HepG2 (cell line): ENCODE measurements around the gene KRT73. TPM values are rescaled to one million over a fixed set of nuclear protein-coding genes. Genes with fewer than 3 reads are reported as not detected.

ENCODE experiments used
- ATAC-seq: fragments of 200-7000 bp; cut with Tn5 transposase; 3 replicates; pipeline ENCODE4 v1.9.1; 2020; ENCODE audit warnings: mild to moderate bottlenecking, moderate library complexity
- BruUV-seq: library from RNA; stranded (reverse); fragments of 400-500 nt; replicated peaks from 2 replicates; lab custom pipeline; 2021; lab: Mats Ljungman, UMichigan
- CTCF ChIA-PET: fragments of 300-600 bp; formaldehyde crosslinking; extraction: SDS; loops from one replicate; lab custom pipeline; 2021; ENCODE audit warnings: low total read pairs, inconsistent platforms, low intra/inter-chr PET ratio; lab: Yijun Ruan, JAX
- POLR2A ChIA-PET: fragments of 350-600 bp; sonication (Branson Sonifier 250); formaldehyde crosslinking; loops from one replicate; lab custom pipeline; 2020; ENCODE audit warnings: antibody characterized with exemption, inconsistent platforms; lab: Yijun Ruan, JAX
- DNase-seq: peaks from one replicate; pipeline ENCODE4 v3.0.0-alpha.2; 2015; ENCODE audit warnings: low spot score
- FAIRE-seq: peaks from 3 replicates; lab custom pipeline; 2011; peaks lifted over from hg19 to GRCh38; lab: Jason Lieb, UNC
- H2AFZ ChIP-seq: one replicate; pipeline ENCODE4 v1.6.1; 2011; ENCODE audit warnings: low read length, inconsistent platforms
- H3K27ac ChIP-seq: fragments of 300-600 bp; 3 replicates; pipeline ENCODE4 v1.8.0; 2011; ENCODE audit warnings: mixed run types, mild to moderate bottlenecking, mixed read lengths, low read length, inconsistent platforms; ENCODE audit not compliant: insufficient read depth; ENCODE audit errors: extremely low read length
- H3K27me3 ChIP-seq, 2 experiments: fragments of 200-600 bp in 1 of 2; 2 replicates in 1 of 2; 3 replicates in 1 of 2; pipeline versions ENCODE4 v1.6.0 to v1.8.0; 2011; ENCODE audit warnings: low read length in 2 of 2, mild to moderate bottlenecking in 2 of 2, moderate library complexity in 2 of 2, inconsistent platforms in 1 of 2; ENCODE audit not compliant: insufficient read depth in 2 of 2, control insufficient read depth in 1 of 2
- H3K36me3 ChIP-seq, 2 experiments: fragments of 200-600 bp in 1 of 2; replicated peaks in 1 of 2; 2 replicates in 1 of 2; 3 replicates in 1 of 2; pipeline versions ENCODE4 v1.5.1 to v1.8.0; 2011; ENCODE audit warnings: low read length in 2 of 2, inconsistent platforms in 1 of 2; ENCODE audit not compliant: insufficient read depth in 2 of 2, control insufficient read depth in 1 of 2
- H3K4me1 ChIP-seq: 2 replicates; pipeline ENCODE4 v1.5.1; 2012; ENCODE audit warnings: low read length, inconsistent platforms; ENCODE audit not compliant: insufficient read depth
- H3K4me2 ChIP-seq: 2 replicates; pipeline ENCODE4 v1.6.0; 2011; ENCODE audit warnings: low read depth, low read length, inconsistent platforms
- H3K4me3 ChIP-seq, 3 experiments: fragments of 200-600 bp in 1 of 3; sonication (generic), shearing (Covaris generic) in 1 of 3; replicated peaks in 1 of 3; 2 replicates each; pipeline ENCODE4 v1.5.1; 2011 to 2016; ENCODE audit warnings: low read length in 3 of 3, inconsistent platforms in 2 of 3, low read depth in 2 of 3, mild to moderate bottlenecking in 2 of 3, control low read depth in 1 of 3, mixed read lengths in 1 of 3; ENCODE audit not compliant: insufficient read depth in 1 of 3
- H3K79me2 ChIP-seq: one replicate; pipeline ENCODE4 v1.6.1; 2011; ENCODE audit warnings: low read length, inconsistent platforms; ENCODE audit not compliant: insufficient read depth
- H3K9ac ChIP-seq: 2 replicates; pipeline ENCODE4 v1.6.0; 2011; ENCODE audit warnings: mild to moderate bottlenecking, low read depth, low read length, inconsistent platforms; ENCODE audit not compliant: insufficient read depth
- H3K9me3 ChIP-seq: 2 replicates; pipeline ENCODE4 v1.5.1; 2012; ENCODE audit warnings: mild to moderate bottlenecking, low read length
- H4K20me1 ChIP-seq: 2 replicates; pipeline ENCODE4 v1.6.0; 2011; ENCODE audit warnings: inconsistent platforms, mild to moderate bottlenecking, low read length, moderate library complexity; ENCODE audit not compliant: insufficient read depth
- ARNTL ChIP-seq: sonication (generic); formaldehyde crosslinking; IDR thresholded peaks from 2 replicates; pipeline ENCODE4 v1.4.0; 2020; ENCODE audit warnings: mild to moderate bottlenecking, missing genetic modification reagents
- NFIC ChIP-seq: IDR thresholded peaks from 2 replicates; pipeline ENCODE4 v1.6.1; 2012; ENCODE audit warnings: mild to moderate bottlenecking, low read length, inconsistent platforms
- NFRKB ChIP-seq: fragments of 450-650 bp; IDR thresholded peaks from 2 replicates; pipeline ENCODE4 v1.6.1; 2017
- POLR2AphosphoS2 ChIP-seq: IDR thresholded peaks from 2 replicates; pipeline ENCODE4 v1.6.1; 2011; ENCODE audit warnings: low read depth, low read length, improper control_type of control experiment
- REPIN1 ChIP-seq: sonication (generic); formaldehyde crosslinking; IDR thresholded peaks from 2 replicates; pipeline ENCODE4 v1.8.0; 2022; ENCODE audit warnings: missing genetic modification reagents, low read depth, mild to moderate bottlenecking, borderline replicate concordance
- SRSF4 ChIP-seq: fragments of 200-400 bp; formaldehyde crosslinking; IDR thresholded peaks from one replicate; pipeline ENCODE4 v1.6.1; 2018; ENCODE audit warnings: mild to moderate bottlenecking, low read depth, low read length, moderate library complexity; ENCODE audit not compliant: poor library complexity, severe bottlenecking
- U2AF1 ChIP-seq: fragments of 200-400 bp; formaldehyde crosslinking; optimal IDR thresholded peaks from 2 replicates; pipeline ENCODE3; 2017; ENCODE audit warnings: mild to moderate bottlenecking, low read depth, low read length
- ZNF776 ChIP-seq: sonication (generic); formaldehyde crosslinking; IDR thresholded peaks from 2 replicates; pipeline ENCODE4 v1.4.0; 2020; ENCODE audit warnings: mild to moderate bottlenecking, missing genetic modification reagents
- WGBS: methylation state at CpG from one replicate; pipeline ENCODE4 v1.1.6; 2017; ENCODE audit warnings: low lambda C conversion rate; 5-methylcytosine and 5-hydroxymethylcytosine counted together
- in situ Hi-C: cut with HindIII; loops from 2 replicates; pipeline ENCODE4 v1.10.0; 2017; ENCODE audit warnings: low pct_unique_long_range_greater_than_20kb; ENCODE audit not compliant: extremely low pct_ligation_motif_present
- intact Hi-C: fragments of 100-400 bp; cut with micrococcal nuclease; formaldehyde crosslinking; loops from one replicate; pipeline ENCODE4 v1.10.0; 2022; ENCODE audit not compliant: unreplicated experiment
- polyA plus RNA-seq, 8 experiments: library from polyadenylated mRNA; depleted of rRNA in 3 of 8; stranded (reverse) in 7 of 8; unstranded in 1 of 8; fragments of >200 nt; fragmentation: Illumina TruSeq in 4 of 8; extraction: Trizol in 4 of 8; gene quantifications; 2 replicates each; pipeline versions ENCODE4 v1.2.1 to v1.2.3, GENCODE V29; 2011 to 2016; ENCODE audit warnings: low read depth in 4 of 8, missing spikeins in 1 of 8, mixed read lengths in 1 of 8; ENCODE audit not compliant: insufficient read depth in 1 of 8
- total RNA-seq, 5 experiments: library from RNA; depleted of rRNA; stranded (reverse); fragments of >200 nt; fragmentation: Illumina TruSeq; extraction: Trizol; gene quantifications; 2 replicates each; pipeline ENCODE4 v1.2.3, GENCODE V29; 2016; ENCODE audit warnings: low read depth in 1 of 5
- TF ChIP-seq, protein P1 (sequence below): sonication (generic); formaldehyde crosslinking; IDR thresholded peaks from 2 replicates; pipeline ENCODE4 v1.4.0; 2020; ENCODE audit warnings: low read depth, mild to moderate bottlenecking, missing genetic modification reagents

Gene KRT73
- total and polyA plus RNA-seq, 2 of the 13 experiments (the other 11 are each of a cell fraction or from before 2014, with no cell fraction given), result not detected

DNA sequence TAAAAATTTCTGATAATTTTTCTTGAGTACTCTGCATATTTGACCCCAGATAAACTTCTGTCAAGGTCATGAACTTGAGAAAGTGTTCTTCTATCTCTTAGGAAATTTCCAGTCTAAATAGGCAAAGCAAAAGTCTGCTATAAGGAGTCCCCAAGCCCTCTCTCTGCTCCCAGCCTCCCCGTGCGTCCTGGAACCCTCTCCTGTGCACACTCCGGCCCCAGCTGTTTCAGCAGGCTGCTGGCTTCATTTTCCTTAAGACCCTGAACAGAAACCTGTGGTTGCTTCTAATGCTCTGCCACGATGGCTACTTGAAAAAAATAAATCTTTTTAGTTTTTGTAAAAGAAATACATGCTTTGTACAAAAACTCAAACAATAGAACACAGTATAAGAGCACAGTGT lies 18.9 kb upstream of the KRT73 start:
- CTCF ChIA-PET, result no interaction called here
- ATAC-seq, result no peak
- no peaks in the 10 kb centered on the region for H4K20me1 ChIP-seq
- FAIRE-seq, result no peak
- no peak overlapping the region for H3K4me3 ChIP-seq
- intact Hi-C loops (no loop called here), in situ Hi-C loops (no loop called here)
- no peak overlapping the region for H3K9ac ChIP-seq
- no peaks in the 10 kb centered on the region for H3K79me2 ChIP-seq
- no peak overlapping the region for H3K27ac ChIP-seq
- 2% methylated on average over 4 of the region's 4 CpGs for WGBS
- BruUV-seq, result no TSS peak
- no peaks in the 10 kb centered on the region for H3K36me3 ChIP-seq
- no peak overlapping the region for H3K4me2 ChIP-seq
- no peak for DNase-seq
- peaks cover 0 to 23% of the 10 kb centered on the region in 2 experiments; a peak in 3 of 5 replicates for H3K27me3 ChIP-seq
- H3K4me1 ChIP-seq, result no peaks in the 10 kb centered on the region
- H2AFZ ChIP-seq, result no peak overlapping the region
- POLR2A ChIA-PET, result no interaction called here
- no peaks in the 10 kb centered on the region for H3K9me3 ChIP-seq
- TF ChIP-seq REPIN1 (no peak), SRSF4 (no peak), NFRKB (no peak), NFIC (no peak), U2AF1 (no peak), ARNTL (no peak), POLR2AphosphoS2 (no peak), ZNF776 (no peak)
- TF ChIP-seq, protein P1, sequence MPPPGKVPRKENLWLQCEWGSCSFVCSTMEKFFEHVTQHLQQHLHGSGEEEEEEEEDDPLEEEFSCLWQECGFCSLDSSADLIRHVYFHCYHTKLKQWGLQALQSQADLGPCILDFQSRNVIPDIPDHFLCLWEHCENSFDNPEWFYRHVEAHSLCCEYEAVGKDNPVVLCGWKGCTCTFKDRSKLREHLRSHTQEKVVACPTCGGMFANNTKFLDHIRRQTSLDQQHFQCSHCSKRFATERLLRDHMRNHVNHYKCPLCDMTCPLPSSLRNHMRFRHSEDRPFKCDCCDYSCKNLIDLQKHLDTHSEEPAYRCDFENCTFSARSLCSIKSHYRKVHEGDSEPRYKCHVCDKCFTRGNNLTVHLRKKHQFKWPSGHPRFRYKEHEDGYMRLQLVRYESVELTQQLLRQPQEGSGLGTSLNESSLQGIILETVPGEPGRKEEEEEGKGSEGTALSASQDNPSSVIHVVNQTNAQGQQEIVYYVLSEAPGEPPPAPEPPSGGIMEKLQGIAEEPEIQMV (CRISPR knock-in tag), result no peak
